GM12878 (cell line): ENCODE data around the gene TOLLIP. TPM values are rescaled to one million over a fixed set of nuclear protein-coding genes. Genes with fewer than 3 reads are reported as not detected.

ENCODE experiments used
- ATAC-seq: fragments of 200-7000 bp; cut with Tn5 transposase; 3 replicates; pipeline ENCODE4 v1.9.1; 2020; ENCODE audit warnings: mild to moderate bottlenecking, moderate library complexity
- BruUV-seq: library from RNA; stranded (reverse); fragments of 400-500 nt; replicated peaks from 2 replicates; lab custom pipeline; 2021; lab: Mats Ljungman, UMichigan
- CTCF ChIA-PET: fragments of 300-600 bp; sonication (Branson Sonifier 250); formaldehyde crosslinking; extraction: SDS; loops from one replicate; lab custom pipeline; 2021; ENCODE audit warnings: inconsistent platforms; lab: Yijun Ruan, JAX
- POLR2A ChIA-PET: fragments of 350-600 bp; formaldehyde crosslinking; extraction: SDS; loops from one replicate; lab custom pipeline; 2021; ENCODE audit warnings: inconsistent platforms; lab: Charles Lee
- RAD21 ChIA-PET: fragments of 300-600 bp; sonication (Branson Sonifier 250); formaldehyde crosslinking; loops from one replicate; lab custom pipeline; 2023; ENCODE audit warnings: antibody characterized with exemption; ENCODE audit not compliant: unreplicated experiment; lab: Charles Lee
- SMC1A ChIA-PET: fragments of 300-600 bp; sonication (Branson Sonifier 250); formaldehyde crosslinking; loops from one replicate; lab custom pipeline; 2023; ENCODE audit not compliant: unreplicated experiment, uncharacterized antibody; lab: Charles Lee
- DNase-seq: peaks from one replicate; pipeline ENCODE4 v3.0.0-alpha.2; 2011; ENCODE audit warnings: low read depth, low spot score
- FAIRE-seq: peaks from 3 replicates; lab custom pipeline; 2011; peaks lifted over from hg19 to GRCh38; lab: Jason Lieb, UNC
- H2AFZ ChIP-seq: 2 replicates; pipeline ENCODE4 v1.6.0; 2011; ENCODE audit warnings: low read depth, low read length, control low read depth; ENCODE audit not compliant: control insufficient read depth
- H3K27ac ChIP-seq: 2 replicates; pipeline ENCODE4 v1.5.1; 2011; ENCODE audit warnings: control low read depth; ENCODE audit not compliant: control insufficient read depth, insufficient read depth
- H3K27me3 ChIP-seq, 2 experiments: replicated peaks in 1 of 2; 2 replicates each; pipeline versions ENCODE4 v1.6.0 to v1.6.1; 2011; ENCODE audit warnings: low read length in 1 of 2; ENCODE audit not compliant: control insufficient read depth in 2 of 2, insufficient read depth in 2 of 2
- H3K36me3 ChIP-seq, 2 experiments: 2 replicates each; pipeline ENCODE4 v1.5.1; 2011; ENCODE audit warnings: low read length in 1 of 2; ENCODE audit not compliant: control insufficient read depth in 2 of 2, insufficient read depth in 2 of 2
- H3K4me1 ChIP-seq: 2 replicates; pipeline ENCODE4 v1.6.1; 2011; ENCODE audit warnings: mild to moderate bottlenecking, low read length, moderate library complexity, mixed read lengths; ENCODE audit not compliant: control insufficient read depth, insufficient read depth
- H3K4me2 ChIP-seq: 2 replicates; pipeline ENCODE4 v1.6.0; 2011; ENCODE audit warnings: control low read depth; ENCODE audit not compliant: control insufficient read depth, insufficient read depth
- H3K4me3 ChIP-seq: fragments of 200-600 bp; sonication (generic); 2 replicates; pipeline ENCODE4 v1.5.1; 2016
- H3K79me2 ChIP-seq: 2 replicates; pipeline ENCODE4 v1.6.0; 2011; ENCODE audit warnings: low read length; ENCODE audit not compliant: control insufficient read depth, insufficient read depth
- H3K9ac ChIP-seq: 2 replicates; pipeline ENCODE4 v1.8.0; 2011; ENCODE audit warnings: low read length, control low read depth, mixed read lengths; ENCODE audit not compliant: control insufficient read depth, insufficient read depth
- H3K9me3 ChIP-seq: replicated peaks from 3 replicates; pipeline ENCODE4 v1.5.1; 2011; ENCODE audit warnings: mild to moderate bottlenecking, low read length; ENCODE audit not compliant: control insufficient read depth, insufficient read depth
- H4K20me1 ChIP-seq: 2 replicates; pipeline ENCODE4 v1.6.0; 2011; ENCODE audit not compliant: control insufficient read depth, insufficient read depth
- ATF2 ChIP-seq: IDR thresholded peaks from 2 replicates; pipeline ENCODE4 v1.6.1; 2012; ENCODE audit warnings: low read length, inconsistent platforms
- CBX5 ChIP-seq: sonication (generic); IDR thresholded peaks from 2 replicates; pipeline ENCODE4 v1.6.1; 2016; ENCODE audit warnings: low read depth, moderate library complexity, mild to moderate bottlenecking, inconsistent platforms
- EED ChIP-seq: sonication (generic); IDR thresholded peaks from 2 replicates; pipeline ENCODE4 v1.6.1; 2016; ENCODE audit warnings: antibody characterized with exemption, low read depth
- FOS ChIP-seq: IDR thresholded peaks from 3 replicates; pipeline ENCODE4 v1.6.1; 2011; ENCODE audit warnings: borderline replicate concordance; ENCODE audit not compliant: insufficient read length; ENCODE audit errors: extremely low read depth
- HDAC2 ChIP-seq: fragments of 200-600 bp; sonication (generic); IDR thresholded peaks from 2 replicates; pipeline ENCODE4 v1.6.1; 2017
- IKZF2 ChIP-seq, 2 experiments: fragments of 450-650 bp; IDR thresholded peaks; 2 replicates each; pipeline ENCODE4 v1.6.1; 2017; ENCODE audit warnings: mild to moderate bottlenecking in 2 of 2, moderate library complexity in 2 of 2
- JUND ChIP-seq: IDR thresholded peaks from 2 replicates; pipeline ENCODE4 v1.6.1; 2012; ENCODE audit warnings: low read depth, mild to moderate bottlenecking, low read length, improper control_type of control experiment, moderate library complexity
- KAT2A ChIP-seq: conservative IDR thresholded peaks from 2 replicates; pipeline ENCODE4 v1.6.1; 2011; ENCODE audit warnings: low read depth, low read length; ENCODE audit not compliant: control insufficient read depth
- PML ChIP-seq: IDR thresholded peaks from 2 replicates; pipeline ENCODE4 v1.6.1; 2012; ENCODE audit warnings: low read length, inconsistent platforms
- RB1 ChIP-seq: fragments of 450-650 bp; formaldehyde crosslinking; IDR thresholded peaks from 2 replicates; pipeline ENCODE4 v1.6.1; 2017; ENCODE audit warnings: mild to moderate bottlenecking, borderline replicate concordance
- RBBP5 ChIP-seq: fragments of 200-600 bp; sonication (generic); conservative IDR thresholded peaks from 2 replicates; pipeline ENCODE4 v1.6.1; 2016
- RCOR1 ChIP-seq: conservative IDR thresholded peaks from 2 replicates; pipeline ENCODE4 v1.6.1; 2012; ENCODE audit warnings: low read depth, low read length, improper control_type of control experiment
- SREBF2 ChIP-seq: IDR thresholded peaks from 2 replicates; pipeline ENCODE4 v1.6.1; 2012; ENCODE audit warnings: mild to moderate bottlenecking, low read length
- YY1 ChIP-seq: IDR thresholded peaks from 2 replicates; pipeline ENCODE4 v1.6.1; 2011; ENCODE audit warnings: low read depth, mild to moderate bottlenecking, low read length
- WGBS: methylation state at CpG from one replicate; pipeline ENCODE4 v1.1.6; 2016; ENCODE audit warnings: low lambda C conversion rate; ENCODE audit not compliant: insufficient replicate concordance, insufficient coverage; ENCODE audit errors: missing lambda C conversion rate; 5-methylcytosine and 5-hydroxymethylcytosine counted together
- in situ Hi-C: fragments of 300-500 bp; cut with MboI; formaldehyde crosslinking; loops from 9 replicates; pipeline ENCODE4 v1.14.3; 2018; ENCODE audit warnings: mixed read lengths
- intact Hi-C: fragments of 100-400 bp; cut with micrococcal nuclease; formaldehyde crosslinking; loops from one replicate; pipeline ENCODE4 v1.14.2; 2022; ENCODE audit not compliant: unreplicated experiment
- polyA plus RNA-seq, 11 experiments: library from polyadenylated mRNA; depleted of rRNA in 4 of 11; unstranded in 6 of 11; stranded (reverse) in 5 of 11; fragments of >200 nt; fragmentation: Nextera tagmentation in 4 of 11; fragmentation: Illumina TruSeq in 1 of 11; extraction: Ambion mirVana in 4 of 11; extraction: Trizol in 1 of 11; gene quantifications; 1 replicate in 1 of 11; 2 replicates in 10 of 11; pipeline versions ENCODE4 v1.2.1 to v1.2.3, GENCODE V29; 2011 to 2016; ENCODE audit warnings: inconsistent platforms in 2 of 11, missing spikeins in 2 of 11, low read depth in 1 of 11
- total RNA-seq, 4 experiments: library from RNA; depleted of rRNA in 3 of 4; stranded (reverse); fragments of >200 nt in 3 of 4; fragmentation: Illumina TruSeq in 1 of 4; extraction: Trizol in 1 of 4; gene quantifications; 2 replicates each; pipeline versions ENCODE4 v1.2.1 to v1.2.3, GENCODE V29; 2013 to 2021

The TOLLIP gene
- total and polyA plus RNA-seq, 10 of the 15 experiments (the other 5 are each of a cell fraction or from before 2014, with no cell fraction given) = 0.47 to 39.5 (median 21.6) TPM

GRCh38 chr11:1257366-1257765, 52.1 kb downstream of the TOLLIP start:
- in situ Hi-C loops = no loop called here
- no peaks in the 10 kb centered on the region for H4K20me1 ChIP-seq
- WGBS = 71% methylated on average over 27 of the region's 27 CpGs

DNA sequence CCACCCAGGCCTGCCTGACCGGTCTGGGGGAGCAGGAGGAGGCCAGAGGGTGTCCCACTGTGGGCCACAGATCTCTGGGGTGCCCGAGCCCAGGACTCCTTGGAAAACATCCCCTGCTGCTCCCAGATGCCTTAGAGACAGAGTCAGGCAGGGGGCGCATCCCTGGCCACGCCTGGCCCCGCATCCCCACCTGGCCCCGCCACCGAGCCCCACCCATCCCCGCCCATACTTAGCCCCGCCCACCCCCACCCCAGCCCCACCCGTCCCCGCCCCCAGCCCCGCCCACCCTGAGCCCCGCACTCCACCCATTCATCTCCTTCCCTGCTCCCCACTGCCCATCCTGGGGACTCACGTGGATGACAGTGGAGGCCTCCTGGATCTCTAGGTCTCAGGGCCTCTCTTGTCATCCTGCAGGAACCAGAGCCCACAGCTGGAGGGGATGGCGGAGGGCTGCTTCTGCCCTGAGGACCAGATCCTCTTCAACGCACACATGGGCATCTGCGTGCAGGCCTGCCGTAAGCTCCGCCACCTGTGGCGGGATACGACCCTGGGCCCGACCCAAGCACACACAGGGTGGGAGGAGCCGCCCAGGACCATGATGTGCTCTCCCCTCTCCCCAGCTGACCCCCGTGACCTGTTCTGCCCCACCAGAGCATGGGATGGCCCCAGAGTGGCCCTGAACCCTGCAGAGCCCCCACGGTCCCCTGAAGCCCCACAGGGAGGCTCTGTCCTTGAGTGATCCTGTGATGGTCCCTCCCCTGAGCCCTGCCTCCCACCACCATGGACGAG, 53.0 kb downstream of the TOLLIP start:
- H3K9ac ChIP-seq = no peak overlapping the region
- intact Hi-C loops (no loop called here), in situ Hi-C loops (no loop called here)
- H3K79me2 ChIP-seq = no peaks in the 10 kb centered on the region
- ChIA-PET CTCF (no interaction called here), POLR2A (no interaction called here), RAD21 (no interaction called here), SMC1A (no interaction called here)
- no TSS peak for BruUV-seq
- no peak overlapping the region for H2AFZ ChIP-seq
- no peak overlapping the region for H3K4me2 ChIP-seq
- H3K27me3 ChIP-seq = no peaks in the 10 kb centered on the region
- no peak overlapping the region for H3K27ac ChIP-seq
- H3K9me3 ChIP-seq = no peaks in the 10 kb centered on the region; the same call in 2 of the 3 replicates
- H3K4me1 ChIP-seq = no peaks in the 10 kb centered on the region
- FAIRE-seq (no peak), DNase-seq (no peak), ATAC-seq (no peak)
- H4K20me1 ChIP-seq = no peaks in the 10 kb centered on the region
- no peak overlapping the region for H3K4me3 ChIP-seq
- 56% methylated on average over 26 of the region's 26 CpGs for WGBS
- no peaks in the 10 kb centered on the region for H3K36me3 ChIP-seq
- TF ChIP-seq CBX5 (no peak), YY1 (no peak), PML (no peak), EED (no peak), KAT2A (no peak), RB1 (no peak), IKZF2 (IDR thresholded peaks at IDR 0.05) (no peak), JUND (no peak), RCOR1 (no peak), FOS (no peak), HDAC2 (no peak)

More at GRCh38 chr11:1257366-1257765, 52.1 kb downstream of the TOLLIP start:
- no TSS peak for BruUV-seq
- CTCF ChIA-PET = no interaction called here
- RAD21 ChIA-PET = no interaction called here
- no peaks in the 10 kb centered on the region for H3K27me3 ChIP-seq
- intact Hi-C loops = no loop called here
- no peak overlapping the region for H2AFZ ChIP-seq
- no peak overlapping the region for H3K4me2 ChIP-seq
- TF ChIP-seq SREBF2 (no peak), PML (no peak), RBBP5 (no peak), ATF2 (no peak)
- H3K4me1 ChIP-seq = no peaks in the 10 kb centered on the region
- POLR2A ChIA-PET = no interaction called here
- no peak for FAIRE-seq
- no peak for ATAC-seq
- no peak overlapping the region for H3K9ac ChIP-seq
- no peaks in the 10 kb centered on the region for H3K79me2 ChIP-seq
- no peak overlapping the region for H3K27ac ChIP-seq
- no peaks in the 10 kb centered on the region for H3K36me3 ChIP-seq
- no peak overlapping the region for H3K4me3 ChIP-seq
- DNase-seq = no peak
- H3K9me3 ChIP-seq = no peaks in the 10 kb centered on the region; the same call in 2 of the 3 replicates
- SMC1A ChIA-PET = no interaction called here
